Loucy (cell line): Measurements from ENCODE around the gene PRDM2.

Experiments used
- H2AFZ ChIP-seq: fragments of 200-600 bp; sonication (generic); 2 replicates; pipeline ENCODE4 v1.6.0; 2016; ENCODE audit warnings: antibody characterized with exemption, mild to moderate bottlenecking, low read length, moderate library complexity
- H3F3A ChIP-seq: fragments of 200-600 bp; 2 replicates; pipeline ENCODE4 v1.6.0; 2016; ENCODE audit warnings: antibody characterized with exemption, low read depth, mild to moderate bottlenecking
- H3K27me3 ChIP-seq: fragments of 200-600 bp; sonication (generic); 2 replicates; pipeline ENCODE4 v1.6.1; 2014; ENCODE audit warnings: low read length, mild to moderate bottlenecking; ENCODE audit not compliant: insufficient read depth, poor library complexity, severe bottlenecking
- H3K36me3 ChIP-seq: fragments of 200-600 bp; sonication (generic); 2 replicates; pipeline ENCODE4 v1.6.1; 2016; ENCODE audit warnings: low read length; ENCODE audit not compliant: insufficient read depth
- H3K4me1 ChIP-seq: fragments of 200-600 bp; sonication (generic); 2 replicates; pipeline ENCODE4 v1.5.1; 2014; ENCODE audit warnings: low read length, mild to moderate bottlenecking; ENCODE audit not compliant: insufficient read depth, poor library complexity, severe bottlenecking
- H3K4me2 ChIP-seq: fragments of 200-600 bp; sonication (generic); 2 replicates; pipeline ENCODE4 v1.6.0; 2014; ENCODE audit warnings: antibody characterized with exemption, low read length, low read depth, mild to moderate bottlenecking; ENCODE audit not compliant: poor library complexity, severe bottlenecking
- H3K4me3 ChIP-seq: fragments of 200-600 bp; sonication (generic); 2 replicates; pipeline ENCODE4 v1.5.1; 2014; ENCODE audit warnings: low read length, mild to moderate bottlenecking, mixed read lengths; ENCODE audit not compliant: poor library complexity, severe bottlenecking
- H3K79me2 ChIP-seq: fragments of 200-600 bp; sonication (generic); 2 replicates; pipeline ENCODE4 v1.6.1; 2014; ENCODE audit warnings: low read length; ENCODE audit not compliant: insufficient read depth
- H3K9ac ChIP-seq: fragments of 200-600 bp; sonication (generic); 2 replicates; pipeline ENCODE4 v1.6.0; 2014; ENCODE audit warnings: mild to moderate bottlenecking, low read depth, low read length, moderate library complexity; ENCODE audit not compliant: poor library complexity, severe bottlenecking
- H3K9me2 ChIP-seq: fragments of 200-600 bp; sonication (generic); replicated peaks from 2 replicates; pipeline ENCODE4 v1.6.1; 2016; ENCODE audit warnings: low read depth, low read length, mixed read lengths
- H3K9me3 ChIP-seq: fragments of 200-600 bp; sonication (generic); 2 replicates; pipeline ENCODE4 v1.6.1; 2014; ENCODE audit warnings: mild to moderate bottlenecking, antibody characterized with exemption, low read length, low read depth; ENCODE audit not compliant: insufficient read depth
- H4K20me1 ChIP-seq: fragments of 200-600 bp; sonication (generic); 2 replicates; pipeline ENCODE4 v1.6.0; 2014; ENCODE audit warnings: antibody characterized with exemption, low read length, mild to moderate bottlenecking; ENCODE audit not compliant: insufficient read depth, poor library complexity, severe bottlenecking
- EZH2phosphoT487 ChIP-seq: fragments of 200-600 bp; IDR thresholded peaks from 2 replicates; pipeline ENCODE4 v1.6.1; 2018; ENCODE audit warnings: antibody characterized with exemption, mild to moderate bottlenecking, moderate library complexity, borderline replicate concordance
- TF ChIP-seq, protein P1 (sequence below): fragments of 200-600 bp; sonication (generic); conservative IDR thresholded peaks from 2 replicates; pipeline ENCODE4 v1.5.1; 2014; ENCODE audit warnings: mild to moderate bottlenecking, antibody characterized with exemption, low read length

The PRDM2 gene, protein sequence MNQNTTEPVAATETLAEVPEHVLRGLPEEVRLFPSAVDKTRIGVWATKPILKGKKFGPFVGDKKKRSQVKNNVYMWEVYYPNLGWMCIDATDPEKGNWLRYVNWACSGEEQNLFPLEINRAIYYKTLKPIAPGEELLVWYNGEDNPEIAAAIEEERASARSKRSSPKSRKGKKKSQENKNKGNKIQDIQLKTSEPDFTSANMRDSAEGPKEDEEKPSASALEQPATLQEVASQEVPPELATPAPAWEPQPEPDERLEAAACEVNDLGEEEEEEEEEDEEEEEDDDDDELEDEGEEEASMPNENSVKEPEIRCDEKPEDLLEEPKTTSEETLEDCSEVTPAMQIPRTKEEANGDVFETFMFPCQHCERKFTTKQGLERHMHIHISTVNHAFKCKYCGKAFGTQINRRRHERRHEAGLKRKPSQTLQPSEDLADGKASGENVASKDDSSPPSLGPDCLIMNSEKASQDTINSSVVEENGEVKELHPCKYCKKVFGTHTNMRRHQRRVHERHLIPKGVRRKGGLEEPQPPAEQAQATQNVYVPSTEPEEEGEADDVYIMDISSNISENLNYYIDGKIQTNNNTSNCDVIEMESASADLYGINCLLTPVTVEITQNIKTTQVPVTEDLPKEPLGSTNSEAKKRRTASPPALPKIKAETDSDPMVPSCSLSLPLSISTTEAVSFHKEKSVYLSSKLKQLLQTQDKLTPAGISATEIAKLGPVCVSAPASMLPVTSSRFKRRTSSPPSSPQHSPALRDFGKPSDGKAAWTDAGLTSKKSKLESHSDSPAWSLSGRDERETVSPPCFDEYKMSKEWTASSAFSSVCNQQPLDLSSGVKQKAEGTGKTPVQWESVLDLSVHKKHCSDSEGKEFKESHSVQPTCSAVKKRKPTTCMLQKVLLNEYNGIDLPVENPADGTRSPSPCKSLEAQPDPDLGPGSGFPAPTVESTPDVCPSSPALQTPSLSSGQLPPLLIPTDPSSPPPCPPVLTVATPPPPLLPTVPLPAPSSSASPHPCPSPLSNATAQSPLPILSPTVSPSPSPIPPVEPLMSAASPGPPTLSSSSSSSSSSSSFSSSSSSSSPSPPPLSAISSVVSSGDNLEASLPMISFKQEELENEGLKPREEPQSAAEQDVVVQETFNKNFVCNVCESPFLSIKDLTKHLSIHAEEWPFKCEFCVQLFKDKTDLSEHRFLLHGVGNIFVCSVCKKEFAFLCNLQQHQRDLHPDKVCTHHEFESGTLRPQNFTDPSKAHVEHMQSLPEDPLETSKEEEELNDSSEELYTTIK (N-terminal part only)

DNA sequence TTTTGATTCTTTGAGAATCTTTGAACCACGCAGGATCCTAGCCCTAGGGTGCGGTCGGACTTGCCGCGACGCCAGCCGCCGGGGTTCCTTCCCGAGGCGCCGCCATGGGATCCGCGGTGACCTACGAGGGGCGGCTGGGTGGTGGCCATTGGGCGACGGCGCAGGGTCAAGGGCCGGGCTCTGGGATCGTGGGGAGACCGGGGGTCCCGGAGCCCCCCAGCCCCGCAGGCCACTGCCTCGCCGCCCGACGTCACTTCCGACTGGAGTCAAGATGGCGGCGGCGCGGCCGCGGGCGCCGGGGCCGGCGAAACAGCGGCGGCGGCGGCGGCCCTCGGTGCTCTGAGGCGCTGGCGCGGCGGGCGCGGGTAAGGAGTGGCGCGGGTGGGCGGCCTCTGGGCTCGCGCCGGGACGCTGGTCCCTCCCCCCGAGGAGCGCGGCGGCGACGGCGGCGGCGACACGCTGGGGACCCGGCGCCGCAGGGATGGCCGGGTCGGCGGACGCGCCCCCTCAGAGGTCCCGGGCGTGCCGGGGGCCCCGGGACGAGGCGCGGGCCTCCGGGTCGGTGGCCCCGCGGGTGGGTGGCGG lies at the start of gene PRDM2:
TSS of gene PRDM2 (plus strand) at position 253 of the 585 bp plus-strand sequence. CDS start 15,418 bp downstream, outside the sequence.
- Histone ChIP-seq H3K4me1 (peaks cover 44% of the 10 kb centered on the region), H3K9ac (peak within 1 kb of the TSS; percentile 89), H3K4me3 (peak within 1 kb of the TSS; percentile 98), H3K27me3 (no peaks in the 10 kb centered on the region), H3K4me2 (peak within 1 kb of the TSS; percentile 89), H2AFZ (peak within 1 kb of the TSS; percentile 99), H3K9me2 (no peaks in the 10 kb centered on the region), H3K36me3 (no peaks in the 10 kb centered on the region), H3K79me2 (peaks cover 59% of the 10 kb centered on the region), H3F3A (0 out of 2 replicates have a peak, but pooled peaks cover 6% of the 10 kb centered on the region), H3K9me3 (no peaks in the 10 kb centered on the region; the same call in 1 of the 2 replicates), H4K20me1 (peaks cover 6% of the 10 kb centered on the region)
- TF ChIP-seq, protein P1, sequence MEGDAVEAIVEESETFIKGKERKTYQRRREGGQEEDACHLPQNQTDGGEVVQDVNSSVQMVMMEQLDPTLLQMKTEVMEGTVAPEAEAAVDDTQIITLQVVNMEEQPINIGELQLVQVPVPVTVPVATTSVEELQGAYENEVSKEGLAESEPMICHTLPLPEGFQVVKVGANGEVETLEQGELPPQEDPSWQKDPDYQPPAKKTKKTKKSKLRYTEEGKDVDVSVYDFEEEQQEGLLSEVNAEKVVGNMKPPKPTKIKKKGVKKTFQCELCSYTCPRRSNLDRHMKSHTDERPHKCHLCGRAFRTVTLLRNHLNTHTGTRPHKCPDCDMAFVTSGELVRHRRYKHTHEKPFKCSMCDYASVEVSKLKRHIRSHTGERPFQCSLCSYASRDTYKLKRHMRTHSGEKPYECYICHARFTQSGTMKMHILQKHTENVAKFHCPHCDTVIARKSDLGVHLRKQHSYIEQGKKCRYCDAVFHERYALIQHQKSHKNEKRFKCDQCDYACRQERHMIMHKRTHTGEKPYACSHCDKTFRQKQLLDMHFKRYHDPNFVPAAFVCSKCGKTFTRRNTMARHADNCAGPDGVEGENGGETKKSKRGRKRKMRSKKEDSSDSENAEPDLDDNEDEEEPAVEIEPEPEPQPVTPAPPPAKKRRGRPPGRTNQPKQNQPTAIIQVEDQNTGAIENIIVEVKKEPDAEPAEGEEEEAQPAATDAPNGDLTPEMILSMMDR = no peak
- no peak for TF ChIP-seq EZH2phosphoT487

DNA sequence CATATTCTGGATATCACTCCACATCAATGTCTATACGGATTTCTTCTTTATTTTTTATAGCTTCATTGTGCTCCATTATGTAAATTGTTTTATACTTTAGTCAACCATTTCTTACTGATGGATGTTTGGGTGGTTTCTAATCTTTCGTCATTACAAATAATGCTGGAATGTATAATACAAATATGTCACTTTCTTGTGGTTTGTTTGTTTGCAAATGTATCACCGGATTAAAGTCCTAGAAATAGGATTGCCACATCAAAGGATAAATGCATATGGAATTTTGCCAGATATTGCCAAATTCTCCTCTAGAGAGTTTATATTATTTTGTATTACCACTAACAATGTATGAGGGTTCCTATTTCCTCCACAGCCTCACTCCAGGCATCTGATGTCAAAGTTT lies 48.7 kb upstream of the PRDM2 start:
- Histone ChIP-seq H3K36me3 (no peaks in the 10 kb centered on the region), H3F3A (no peaks in the 10 kb centered on the region), H3K27me3 (no peaks in the 10 kb centered on the region), H4K20me1 (no peaks in the 10 kb centered on the region), H3K9ac (no peak overlapping the region), H3K9me2 (no peaks in the 10 kb centered on the region), H3K4me3 (no peak overlapping the region), H3K9me3 (no peaks in the 10 kb centered on the region), H2AFZ (no peak overlapping the region), H3K4me2 (no peak overlapping the region), H3K79me2 (no peaks in the 10 kb centered on the region), H3K4me1 (no peaks in the 10 kb centered on the region)
- TF ChIP-seq, protein P1 = no peak
- TF ChIP-seq EZH2phosphoT487 = no peak

DNA sequence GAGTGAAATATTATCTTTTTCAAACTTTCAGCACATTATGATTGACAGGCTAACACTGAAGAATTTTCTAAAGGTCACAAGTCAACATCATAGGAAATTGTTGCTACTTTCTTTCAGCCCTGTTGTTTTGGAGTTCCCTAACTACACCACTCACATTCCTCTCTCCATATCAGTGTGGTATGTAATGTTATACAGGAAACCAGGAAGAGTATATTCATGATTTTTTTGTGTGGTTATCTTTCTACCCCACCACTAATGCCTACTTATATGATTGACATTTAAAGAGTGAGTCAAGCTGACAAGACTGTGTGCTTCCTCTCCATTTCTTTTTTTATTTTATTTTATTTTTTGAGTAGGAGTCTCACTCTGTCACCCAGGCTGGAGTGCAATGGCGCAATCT lies 47.8 kb upstream of the PRDM2 start:
- no peaks in the 10 kb centered on the region for H3K4me1 ChIP-seq
- H3K27me3 ChIP-seq = no peaks in the 10 kb centered on the region
- no peaks in the 10 kb centered on the region for H3K9me2 ChIP-seq
- H3K9me3 ChIP-seq = no peaks in the 10 kb centered on the region
- H3K4me3 ChIP-seq = no peak overlapping the region
- H3K79me2 ChIP-seq = no peaks in the 10 kb centered on the region
- TF ChIP-seq, protein P1 = no peak
- TF ChIP-seq EZH2phosphoT487 = no peak
- no peaks in the 10 kb centered on the region for H3K36me3 ChIP-seq
- H3F3A ChIP-seq = no peaks in the 10 kb centered on the region
- no peaks in the 10 kb centered on the region for H4K20me1 ChIP-seq
- no peak overlapping the region for H2AFZ ChIP-seq
- no peak overlapping the region for H3K9ac ChIP-seq
- H3K4me2 ChIP-seq = no peak overlapping the region
